ENCODE data around the gene ABAT. TPM values are rescaled to one million over a fixed set of nuclear protein-coding genes. Genes with fewer than 3 reads are reported as not detected.

The ABAT gene
- total RNA-seq, 1 experiment from 2014 or later, result 4.7 TPM

GRCh38 chr16:8768692-8769091 lies 94.3 kb downstream of the ABAT start:
- Histone ChIP-seq H3K4me2 (ENCODE audit: low read length) (no peak overlapping the region), H2AFZ (ENCODE audit: low read depth, low read length, poor library complexity, severe bottlenecking) (no peak overlapping the region), H3K79me2 (ENCODE audit: insufficient read depth, low read length) (no peaks in the 10 kb centered on the region), H3K27ac (ENCODE audit: low read depth, low read length) (no peak overlapping the region), H3K27me3 (ENCODE audit: insufficient read depth, low read length) (no peaks in the 10 kb centered on the region), H3K36me3 (ENCODE audit: control insufficient read depth in 1 of 2, insufficient read depth in 2 of 2, low read length in 2 of 2) (no peaks in the 10 kb centered on the region), H4K20me1 (ENCODE audit: insufficient read depth) (no peaks in the 10 kb centered on the region), H3K4me1 (ENCODE audit: control insufficient read depth in 1 of 2, insufficient read depth in 2 of 2, low read length in 2 of 2) (no peaks in the 10 kb centered on the region), H3K9ac (ENCODE audit: low read length) (no peak overlapping the region), H3K4me3 (replicated peaks in 1 of 2; ENCODE audit: low read depth in 1 of 2, low read length in 2 of 2) (no peak overlapping the region), H3K9me2 (ENCODE audit: insufficient read depth) (no peaks in the 10 kb centered on the region), H3K9me3 (ENCODE audit: control insufficient read depth in 1 of 2, insufficient read depth in 1 of 2, low read depth in 1 of 2, low read length in 2 of 2) (no peaks in the 10 kb centered on the region)
- intact Hi-C loops (cut with micrococcal nuclease), result no loop called here
- ChIA-PET CTCF (no interaction called here), RAD21 (ENCODE audit: low non-redundant PET in 1 of 2, low total read pairs in 2 of 2, uncharacterized antibody in 2 of 2, unreplicated experiment in 2 of 2) (no interaction called here), POLR2A (no interaction called here)
- no TSS peak for BruUV-seq (replicated peaks)
- ATAC-seq (no peak), DNase-seq (ENCODE audit: low read depth, low spot score) (no peak)
- TF ChIP-seq FOSL1 (IDR thresholded peaks at IDR 0.05; ENCODE audit: low read depth), result no peak
- no peak for TF ChIP-seq ZFX (IDR thresholded peaks at IDR 0.05)
- no peak for TF ChIP-seq CBX3 (IDR thresholded peaks at IDR 0.05; ENCODE audit: low read depth)
- no peak for TF ChIP-seq CEBPB (IDR thresholded peaks at IDR 0.05; ENCODE audit: low read depth)

- DNase-seq (ENCODE audit: low read depth, low spot score) (no peak), ATAC-seq (no peak)
- RAD21 ChIA-PET (ENCODE audit: low non-redundant PET in 1 of 2, low total read pairs in 2 of 2, uncharacterized antibody in 2 of 2, unreplicated experiment in 2 of 2), result no interaction called here
- H3K9ac ChIP-seq (ENCODE audit: low read length), result no peak overlapping the region
- CTCF ChIA-PET, result no interaction called here
- H3K4me3 ChIP-seq (replicated peaks in 1 of 2; ENCODE audit: low read depth in 1 of 2, low read length in 2 of 2), result no peak overlapping the region
- no peaks in the 10 kb centered on the region for H3K36me3 ChIP-seq (ENCODE audit: control insufficient read depth in 1 of 2, insufficient read depth in 2 of 2, low read length in 2 of 2)
- no peak overlapping the region for H3K4me2 ChIP-seq (ENCODE audit: low read length)
- no peaks in the 10 kb centered on the region for H3K9me2 ChIP-seq (ENCODE audit: insufficient read depth)
- no TSS peak for BruUV-seq (replicated peaks)
- H3K9me3 ChIP-seq (ENCODE audit: control insufficient read depth in 1 of 2, insufficient read depth in 1 of 2, low read depth in 1 of 2, low read length in 2 of 2), result no peaks in the 10 kb centered on the region
- POLR2A ChIA-PET, result no interaction called here
- no peaks in the 10 kb centered on the region for H3K79me2 ChIP-seq (ENCODE audit: insufficient read depth, low read length)
- H3K27me3 ChIP-seq (ENCODE audit: insufficient read depth, low read length), result no peaks in the 10 kb centered on the region
- H3K4me1 ChIP-seq (ENCODE audit: control insufficient read depth in 1 of 2, insufficient read depth in 2 of 2, low read length in 2 of 2), result no peaks in the 10 kb centered on the region
- H4K20me1 ChIP-seq (ENCODE audit: insufficient read depth), result no peaks in the 10 kb centered on the region
- H3K27ac ChIP-seq (ENCODE audit: low read depth, low read length), result no peak overlapping the region
- intact Hi-C loops (cut with micrococcal nuclease), result no loop called here
- no peak overlapping the region for H2AFZ ChIP-seq (ENCODE audit: low read depth, low read length, poor library complexity, severe bottlenecking)
- TF ChIP-seq EZH2phosphoT487 (IDR thresholded peaks at IDR 0.05; ENCODE audit: borderline replicate concordance) (no peak), ZBTB33 (IDR thresholded peaks at IDR 0.05; ENCODE audit: extremely low read depth, insufficient replicate concordance, low read length) (no peak), POLR2A (IDR thresholded peaks at IDR 0.05; ENCODE audit: borderline replicate concordance, extremely low read depth, insufficient read depth, insufficient read length) (no peak), CTCF (IDR thresholded peaks at IDR 0.05 in 2 of 3, conservative IDR thresholded peaks at IDR 0.05 in 1 of 3; ENCODE audit: borderline replicate concordance in 1 of 3, insufficient read depth in 1 of 3, low read depth in 2 of 3, low read length in 2 of 3) (no peak), SIN3A (IDR thresholded peaks at IDR 0.05; ENCODE audit: low read depth) (no peak), ATF3 (IDR thresholded peaks at IDR 0.05) (no peak), SRF (IDR thresholded peaks at IDR 0.05; ENCODE audit: low read depth) (no peak), CBX3 (IDR thresholded peaks at IDR 0.05; ENCODE audit: low read depth) (no peak), ZFX (IDR thresholded peaks at IDR 0.05) (no peak), RAD21 (IDR thresholded peaks at IDR 0.05; ENCODE audit: low read depth) (no peak), FOSL1 (IDR thresholded peaks at IDR 0.05; ENCODE audit: low read depth) (no peak), TCF7L2 (IDR thresholded peaks at IDR 0.05; ENCODE audit: borderline replicate concordance, extremely low read depth, insufficient read depth, insufficient read length) (no peak), ZNF274 (IDR thresholded peaks at IDR 0.05; ENCODE audit: low read depth, low read length) (no peak)
Observed at GRCh38 chr16:8773537-8773936, 99.1 kb downstream of the ABAT start.
